Suppressor macrophage (primary cell): ENCODE data around the gene ACTR10.
"Not testable (repeated sequence)": the region's sequence is repeated elsewhere in the genome, so short reads cannot be mapped to it uniquely, and the experiment has no call there.

Experiments used
- DNase-seq, 4 experiments: peaks; one replicate each; pipeline ENCODE4 v3.0.0-alpha.2; 2020 to 2022

The ACTR10 gene

DNA sequence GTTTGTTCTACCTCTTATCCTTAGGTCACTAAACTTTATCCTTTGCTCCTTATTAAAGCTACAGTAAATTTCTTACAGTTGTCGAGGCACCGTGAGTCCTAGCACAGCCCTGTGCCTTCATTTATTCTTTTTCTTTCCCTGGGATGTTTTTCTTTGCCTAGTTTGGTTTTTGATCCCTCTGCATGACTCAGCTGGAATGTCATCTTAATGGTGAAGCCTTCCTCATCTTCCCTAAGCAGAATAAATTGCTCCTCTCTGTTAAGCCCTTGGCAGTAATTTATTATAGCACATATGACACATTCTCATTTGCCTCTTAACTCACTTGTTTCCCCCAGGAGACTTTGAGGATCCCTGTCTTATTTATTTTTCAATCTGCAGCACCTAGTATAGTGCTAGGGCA lies 16.6 kb downstream of the ACTR10 start:
- no peak for DNase-seq

DNA sequence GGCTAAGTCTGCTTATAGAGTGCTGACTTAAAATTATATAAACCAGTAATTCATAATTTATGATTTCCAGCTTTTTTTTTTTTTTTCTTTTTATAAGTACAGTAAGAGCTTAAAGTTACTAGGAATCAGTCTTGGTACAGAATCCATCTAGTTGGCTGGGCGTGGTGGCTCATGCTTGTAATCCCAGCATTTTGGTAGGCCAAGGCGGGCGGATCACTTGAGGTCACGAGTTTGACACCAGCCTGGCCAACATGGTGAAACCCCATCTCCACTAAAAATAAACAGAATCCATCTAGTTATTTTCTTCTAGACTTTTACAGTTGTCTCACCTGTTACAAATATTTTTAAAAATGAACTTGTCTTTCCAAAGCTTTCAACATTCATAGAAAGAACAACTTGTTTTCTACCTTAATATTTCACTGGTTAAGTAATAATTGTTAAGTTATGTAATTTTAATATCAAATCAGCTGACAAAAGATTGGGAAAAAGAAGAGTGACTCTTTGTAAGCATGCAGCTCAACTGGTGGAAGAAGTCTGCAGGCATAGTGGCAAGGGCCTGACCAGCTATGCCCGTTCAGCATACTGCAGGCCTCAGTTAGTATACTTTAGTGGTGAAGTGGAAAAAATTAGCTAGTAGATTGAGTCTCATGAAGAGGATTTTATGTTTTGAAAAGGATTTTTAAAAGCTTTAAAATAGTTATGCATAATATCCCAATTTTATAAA lies 27.3 kb downstream of the ACTR10 start:
- DNase-seq, result no peak

DNA sequence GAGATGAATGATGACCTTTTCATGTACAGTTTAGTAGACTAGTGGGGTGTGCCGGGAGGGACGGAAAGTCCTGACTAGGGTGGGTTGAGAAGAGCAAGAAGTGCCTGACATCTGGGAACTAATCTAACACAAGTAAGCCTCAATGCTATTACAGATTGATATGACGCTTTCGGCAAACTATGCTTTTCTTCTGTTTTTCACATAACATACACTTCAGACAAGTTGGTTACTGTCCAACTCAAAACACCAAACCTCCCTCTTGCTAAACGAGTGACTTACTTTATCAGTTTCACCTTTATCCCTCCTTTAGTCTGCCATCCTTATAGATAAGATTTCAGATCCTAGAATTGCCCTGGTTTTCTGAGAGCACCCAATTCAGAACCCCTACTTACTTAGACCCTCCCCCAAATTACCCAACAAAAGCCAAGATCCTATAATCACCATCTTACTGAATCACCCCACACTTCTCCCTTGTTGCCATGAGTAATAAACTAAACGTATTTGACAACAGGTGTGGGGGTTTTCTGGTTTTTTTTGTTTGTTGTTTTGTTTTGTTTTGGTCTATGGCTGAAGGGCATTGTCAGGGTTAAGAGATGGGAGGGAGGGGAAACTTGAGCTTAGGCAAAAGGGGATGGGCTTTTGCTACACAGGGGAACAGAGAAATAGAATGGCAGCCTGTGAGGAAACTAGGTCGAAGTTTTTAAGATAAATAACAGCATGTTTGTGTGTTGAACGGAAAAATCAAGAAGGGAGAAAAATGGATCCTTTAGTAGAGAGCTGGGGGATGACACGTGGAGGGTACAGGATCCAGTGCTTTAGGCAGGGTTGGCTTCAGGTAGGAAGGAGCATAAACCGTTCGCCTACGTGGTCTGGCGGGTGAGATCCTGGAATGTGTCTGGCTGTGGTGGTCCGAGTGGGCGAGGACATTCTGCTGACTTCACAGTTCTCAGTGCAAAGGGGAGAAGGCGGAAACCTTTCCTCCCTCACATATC lies 38.6 kb downstream of the ACTR10 start:
- peak; percentile 13 to 25 (median 18) for DNase-seq

DNA sequence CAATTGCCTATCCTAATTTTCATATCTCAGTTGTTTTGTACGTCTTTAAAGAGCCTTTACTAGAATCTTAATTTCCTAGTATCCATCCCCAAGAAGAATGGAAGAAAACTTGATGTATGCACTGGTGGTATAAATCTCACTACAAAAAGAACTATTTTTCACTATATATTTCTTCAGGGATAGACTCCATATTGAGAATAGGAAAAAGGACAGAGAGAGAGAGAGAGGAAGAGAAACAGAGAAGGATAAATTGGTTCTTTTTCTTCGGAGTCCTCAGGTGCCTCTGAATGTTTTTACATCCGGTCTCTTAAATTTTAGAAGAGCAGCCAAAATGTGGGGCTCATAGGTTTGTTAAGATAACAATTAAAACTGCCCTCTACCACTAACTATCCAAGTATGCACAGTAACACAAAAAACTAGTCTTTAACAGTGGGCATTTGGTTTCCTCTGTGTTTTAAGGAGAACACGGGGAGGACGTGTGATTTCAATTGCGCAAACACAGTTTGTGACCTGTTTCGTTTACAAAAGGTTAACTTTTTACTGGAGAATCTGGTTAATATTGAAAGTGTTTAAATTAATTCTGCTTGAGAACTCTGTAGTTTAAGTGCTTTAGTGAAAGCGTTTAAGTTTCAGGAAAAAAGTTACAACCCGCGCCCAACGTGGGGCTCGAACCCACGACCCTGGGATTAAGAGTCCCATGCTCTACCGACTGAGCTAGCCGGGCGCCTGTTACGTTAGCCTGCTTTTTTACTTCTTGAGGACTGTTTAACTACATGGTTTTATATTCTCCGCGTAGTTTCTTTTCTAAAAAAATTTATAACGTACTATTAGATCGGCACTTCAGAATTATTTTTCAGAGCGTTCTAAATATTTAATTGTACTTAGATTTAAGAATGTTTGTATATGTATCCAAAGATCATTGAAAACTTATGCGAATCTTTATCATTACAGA lies 39.6 kb downstream of the ACTR10 start:
- DNase-seq, result peak; percentile 78 to 93 (median 84)

DNA sequence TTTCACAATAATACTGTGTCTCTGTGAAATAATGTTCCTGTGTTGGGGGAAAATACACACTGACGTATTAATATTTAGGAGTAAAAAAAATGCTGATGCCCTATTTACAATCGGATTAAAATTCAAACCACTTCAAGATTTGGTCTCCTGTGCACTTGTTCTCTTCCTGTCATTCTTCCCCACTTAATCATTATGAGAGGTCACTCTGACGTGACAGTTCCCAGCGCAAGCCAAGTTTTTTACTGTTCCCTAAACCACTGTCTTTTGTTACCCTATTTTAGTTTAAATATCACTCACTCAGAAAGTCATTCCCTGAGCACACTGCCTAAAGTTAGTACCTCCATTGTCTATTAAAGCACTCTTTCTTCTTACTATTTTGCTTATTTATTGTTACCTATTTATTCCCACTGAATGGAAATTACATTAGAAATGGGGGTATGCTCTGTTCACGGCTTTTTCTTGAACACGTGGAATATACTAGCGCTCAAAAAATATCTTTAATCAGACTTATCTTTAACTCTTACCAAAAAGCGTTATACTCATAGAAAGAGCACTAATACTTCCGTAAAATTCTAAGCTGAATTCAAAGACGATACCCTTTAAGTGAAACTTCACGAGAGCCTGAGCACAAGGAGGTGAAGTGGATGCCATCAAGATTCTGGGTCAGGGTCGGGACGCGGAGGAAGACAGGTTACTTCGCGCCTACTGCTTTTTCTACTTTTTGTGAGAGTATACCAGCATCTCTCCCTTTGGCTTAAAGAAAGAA lies 44.0 kb downstream of the ACTR10 start:
- DNase-seq, result peak; percentile 57 to 71 (median 65)

DNA sequence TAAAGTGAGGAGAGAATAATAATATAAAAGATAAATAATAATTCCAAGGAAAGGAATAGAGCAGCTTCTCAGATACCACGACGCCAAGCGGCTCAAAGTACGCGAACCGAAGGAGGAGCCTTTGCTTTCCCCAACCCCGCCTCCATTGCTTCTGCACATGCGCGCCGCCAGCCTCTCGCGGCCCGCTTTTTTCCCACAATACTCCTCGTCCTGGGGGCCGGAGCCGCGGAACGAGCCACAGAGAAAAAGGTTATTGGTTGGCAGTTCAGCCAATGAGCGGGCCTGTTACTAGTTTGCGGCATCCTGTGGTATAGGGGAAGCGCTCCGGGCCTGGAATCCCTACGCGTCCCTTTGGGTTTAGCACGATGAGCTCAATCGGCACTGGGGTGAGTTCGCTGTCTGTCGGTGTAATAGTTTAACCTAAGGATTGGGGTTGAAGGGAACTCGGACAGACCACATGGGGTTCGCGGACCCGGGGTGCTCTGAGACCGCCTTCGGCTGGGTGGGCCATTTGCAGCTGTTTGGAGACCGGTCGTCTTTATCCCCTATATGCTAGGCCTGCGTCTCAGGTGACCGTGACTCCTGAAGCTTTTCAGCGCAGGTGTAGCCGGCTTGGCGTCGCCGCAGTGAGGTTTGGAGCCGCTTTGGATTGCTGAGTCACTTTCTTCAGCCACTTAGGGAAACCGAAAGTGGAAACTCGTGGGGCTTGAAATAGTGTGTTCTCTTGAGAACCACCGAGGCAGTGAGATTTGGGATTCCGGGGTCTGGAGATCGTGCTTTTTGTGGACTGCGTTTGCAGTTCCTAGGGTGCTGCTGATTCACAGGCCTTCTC lies 44.8 kb downstream of the ACTR10 start, which contains the start of gene PSMA3:
Gene PSMA3, plus strand, starts transcription at position 288 of the 832 bp plus-strand sequence. Its CDS starts 78 bp downstream, at position 366.
- peak; percentile 98 to 99 (median 98) for DNase-seq

DNA sequence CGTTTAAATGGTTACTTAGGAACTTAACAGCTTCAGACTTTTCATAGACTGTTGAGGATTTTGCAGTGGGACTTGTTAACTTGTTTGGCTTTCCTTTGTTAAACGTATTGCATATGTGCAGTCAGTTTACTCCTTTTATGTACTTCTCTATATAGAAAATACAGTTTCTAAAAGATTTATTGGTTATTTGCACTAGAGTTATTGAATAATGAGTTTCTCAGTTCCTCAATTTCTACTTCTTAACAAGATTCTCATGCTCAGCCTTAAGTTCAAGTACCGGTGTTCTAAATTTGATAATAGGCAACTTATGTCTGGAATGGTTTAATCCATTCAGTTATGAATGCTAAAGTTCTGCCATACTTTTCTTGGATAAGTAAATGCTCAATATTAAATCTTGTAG lies 45.6 kb downstream of the ACTR10 start:
- peak in 1 of 4 experiments; percentile 18 for DNase-seq

DNA sequence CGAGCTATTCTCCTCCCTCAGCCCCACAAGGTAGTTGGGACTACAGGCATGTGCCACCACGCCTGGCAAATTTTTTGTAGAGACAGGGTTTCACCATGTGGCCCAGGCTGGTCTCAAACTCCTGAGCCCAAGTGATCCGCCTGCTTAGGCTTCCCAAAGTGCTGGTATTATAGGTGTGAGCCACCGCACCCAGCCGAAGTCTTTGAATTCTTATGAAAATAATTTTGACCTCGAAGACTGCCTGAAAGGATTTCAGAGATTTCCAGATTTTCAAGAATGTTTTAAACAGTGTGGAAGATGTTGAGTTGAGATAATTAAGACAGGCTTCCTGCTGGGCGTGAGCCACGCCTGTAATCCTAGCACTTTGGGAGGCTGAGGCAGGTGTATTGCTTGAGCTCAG lies 49.7 kb downstream of the ACTR10 start:
- no peak for DNase-seq

DNA sequence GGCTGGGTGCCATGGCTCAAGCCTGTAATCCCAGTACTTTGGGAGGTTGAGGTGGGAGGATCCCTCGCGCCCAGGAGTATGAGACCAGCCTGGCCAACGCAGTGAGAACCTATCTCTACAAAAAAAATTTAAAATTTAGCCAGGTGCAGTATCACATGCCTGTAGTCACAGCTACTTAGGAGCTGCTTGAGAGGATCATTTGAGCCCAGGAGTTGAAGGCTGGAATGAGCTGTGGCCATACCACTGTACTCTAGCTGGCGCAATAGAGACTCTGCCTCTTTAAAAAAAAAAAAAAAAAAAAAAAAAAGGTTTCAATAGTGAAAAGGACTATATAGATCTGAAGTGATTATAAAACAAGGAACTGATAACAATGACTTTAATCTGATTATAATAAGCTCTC lies 58.2 kb downstream of the ACTR10 start:
- no peak for DNase-seq

DNA sequence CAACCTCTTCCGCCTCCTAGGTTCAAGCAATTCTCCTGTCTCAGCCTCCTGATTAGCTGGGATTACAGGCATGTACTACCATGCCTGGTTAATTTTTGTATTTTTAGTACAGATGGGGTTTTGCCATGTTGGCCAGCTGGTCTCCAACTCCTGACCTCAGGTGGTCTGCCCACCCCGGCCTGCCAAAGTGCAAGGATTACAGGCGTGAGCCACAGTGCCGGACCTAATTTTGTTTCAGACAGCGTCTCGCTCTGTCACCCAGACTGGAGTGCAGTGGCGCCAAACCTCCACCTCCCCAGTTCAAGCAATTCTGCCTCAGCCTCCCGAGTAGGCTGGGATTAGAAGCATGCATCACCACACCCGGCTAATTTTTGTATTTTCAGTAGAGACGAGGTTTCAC lies 62.1 kb downstream of the ACTR10 start:
- DNase-seq, result not testable (repeated sequence)

DNA sequence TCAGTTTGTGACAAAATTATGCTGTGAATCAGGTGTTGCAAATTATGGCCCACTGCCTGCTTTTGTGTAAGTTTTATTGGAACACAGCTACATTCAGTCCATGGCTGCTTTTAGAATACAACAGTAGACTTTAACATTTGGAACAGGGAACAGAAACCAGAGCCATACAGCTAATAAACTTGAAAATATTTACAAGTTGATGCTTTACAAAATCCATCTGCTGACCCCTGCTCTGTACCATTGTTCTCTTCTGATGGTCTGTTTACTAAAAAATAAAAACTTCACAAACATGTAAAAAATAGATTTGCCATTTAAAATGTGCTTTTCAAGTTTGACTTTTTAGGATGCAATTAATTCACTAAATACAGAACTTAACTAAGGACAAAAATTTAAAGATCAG lies 65.5 kb downstream of the ACTR10 start:
- DNase-seq, result no peak

DNA sequence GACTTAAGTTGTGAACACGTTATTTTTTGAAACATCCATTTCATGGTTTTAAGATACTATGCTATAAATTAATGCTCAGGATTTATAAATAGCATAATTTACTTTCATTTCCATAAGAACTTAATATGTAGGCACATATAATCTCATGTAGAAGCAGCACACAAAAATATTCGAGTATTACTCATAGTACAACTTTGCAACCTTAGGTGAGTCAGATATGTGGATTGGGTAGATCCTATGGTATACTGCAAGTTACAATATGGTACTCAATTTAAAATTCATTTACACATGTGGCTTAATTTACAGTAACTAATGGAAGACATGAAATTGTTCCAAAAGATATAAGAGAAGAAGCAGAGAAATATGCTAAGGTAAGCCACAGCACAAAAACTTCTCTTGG lies 70.7 kb downstream of the ACTR10 start:
- DNase-seq, result no peak

DNA sequence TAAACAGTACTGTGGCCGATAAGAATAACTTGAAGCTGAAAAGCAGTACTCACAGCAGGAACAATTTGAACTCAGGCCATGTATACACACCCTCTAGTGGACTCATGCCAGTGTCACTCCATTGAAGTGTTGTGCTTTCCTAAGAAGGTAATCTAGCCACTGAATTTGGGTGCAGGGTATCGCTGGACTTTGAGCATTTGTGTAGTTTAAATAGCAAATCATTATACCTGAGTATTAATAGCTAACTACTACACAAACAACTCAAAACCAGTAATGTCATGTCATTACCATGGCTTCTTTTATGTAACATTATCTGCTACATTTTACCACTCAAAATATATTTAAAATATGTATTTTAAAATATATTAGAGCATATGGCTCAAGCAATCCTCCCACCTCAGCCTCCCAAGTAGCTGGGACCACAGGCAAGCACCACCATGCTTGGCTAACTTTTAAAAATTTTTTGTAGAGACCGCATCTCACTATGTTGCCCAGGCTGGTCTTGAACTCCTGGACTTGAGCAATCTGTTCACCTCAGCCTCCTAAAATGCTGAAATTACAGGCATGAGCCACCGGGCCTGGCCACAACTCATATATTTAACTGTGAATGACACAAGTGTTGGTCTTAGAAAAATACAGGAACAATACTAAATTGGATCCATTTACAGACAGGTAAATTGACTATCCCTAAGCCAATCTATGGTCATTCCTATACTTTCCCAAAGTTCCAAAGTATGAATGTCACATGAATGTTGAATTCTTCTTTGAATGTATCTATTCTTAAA lies 72.8 kb downstream of the ACTR10 start:
- DNase-seq, result no peak

DNA sequence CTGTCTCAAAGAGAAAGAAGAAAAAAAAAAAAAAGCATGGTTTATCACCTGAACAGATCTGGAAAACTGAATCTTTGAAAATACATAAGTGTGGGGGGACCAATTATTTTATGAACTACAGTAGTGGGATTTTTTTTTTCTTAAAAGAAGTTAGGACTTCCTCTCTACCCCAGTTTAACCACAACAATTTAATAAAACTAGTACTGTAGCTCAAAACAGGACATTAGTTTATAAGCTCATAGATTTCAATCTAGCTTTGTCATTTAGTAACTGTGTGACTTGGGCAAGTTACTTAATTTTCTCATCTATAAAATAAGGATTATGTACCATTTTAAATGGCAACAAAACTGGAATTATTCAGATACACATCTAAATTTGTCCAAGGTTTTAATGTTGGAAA lies 74.9 kb downstream of the ACTR10 start:
- no peak for DNase-seq

DNA sequence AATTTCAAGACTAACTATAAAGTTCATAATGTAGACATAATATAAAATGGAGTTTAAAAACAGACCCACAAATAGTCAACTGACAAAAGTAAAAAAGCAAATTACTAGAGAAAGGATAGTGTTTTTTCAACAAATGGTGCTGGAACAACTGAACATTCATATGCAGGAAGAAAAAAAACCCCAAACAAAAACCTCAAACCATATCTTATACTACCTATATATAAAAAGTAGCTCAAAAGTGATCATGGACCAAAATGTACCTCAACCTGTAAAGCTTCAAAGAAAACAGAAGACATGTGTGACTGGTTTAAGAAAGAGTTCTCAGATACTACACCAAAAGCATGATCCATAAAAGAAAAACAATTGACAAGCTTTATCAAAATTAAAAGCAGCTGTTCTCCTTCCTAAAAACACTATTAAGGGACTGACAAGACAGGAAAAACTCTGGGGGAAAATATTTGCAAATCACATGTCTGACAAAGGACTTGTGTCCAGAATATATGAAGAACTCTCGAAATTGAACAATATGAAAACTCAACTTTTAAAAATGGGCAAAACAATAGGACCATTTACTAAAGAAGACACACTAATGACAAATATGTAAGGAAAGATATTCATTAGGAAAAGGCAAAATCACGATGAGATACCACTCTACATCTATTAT lies 75.7 kb downstream of the ACTR10 start:
- DNase-seq, result no peak

DNA sequence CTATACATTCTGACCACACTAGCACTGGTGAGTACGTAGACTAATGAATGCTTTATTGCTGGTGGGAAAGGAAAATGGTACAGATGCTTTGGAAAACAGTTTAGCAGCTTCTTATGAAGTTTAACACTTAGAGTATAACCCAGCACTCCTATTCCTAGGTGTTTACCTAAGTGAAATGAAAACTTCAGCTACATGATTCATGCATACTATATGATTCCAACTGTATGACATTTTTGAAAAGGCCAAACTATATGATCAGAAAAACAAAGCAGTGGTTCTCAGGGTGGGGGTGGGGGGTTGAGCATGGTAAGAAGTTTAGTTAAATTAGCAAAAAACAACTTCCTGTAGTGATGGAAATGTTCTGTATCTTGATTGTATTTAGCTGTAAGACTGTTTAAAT lies 76.3 kb downstream of the ACTR10 start:
- DNase-seq, result no peak

DNA sequence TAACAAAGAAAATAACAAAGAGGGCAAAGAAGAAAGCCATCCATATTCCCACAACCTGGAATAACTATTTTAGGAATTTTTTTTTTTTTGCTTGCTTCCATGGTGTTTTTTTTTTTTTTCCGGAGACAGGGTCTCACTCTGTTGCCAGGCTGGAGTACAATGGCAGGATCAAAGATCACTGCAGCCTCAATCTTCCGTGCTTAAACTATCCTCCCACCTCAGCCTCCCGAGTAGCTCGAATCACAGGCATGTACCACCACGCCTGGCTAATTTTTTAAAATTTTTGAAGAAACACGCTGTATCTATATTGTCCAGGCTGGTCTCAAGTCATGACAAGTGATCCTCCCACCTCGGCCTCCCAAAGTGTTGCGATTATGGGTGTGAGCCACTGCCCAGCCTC lies 78.2 kb downstream of the ACTR10 start:
- no peak for DNase-seq

DNA sequence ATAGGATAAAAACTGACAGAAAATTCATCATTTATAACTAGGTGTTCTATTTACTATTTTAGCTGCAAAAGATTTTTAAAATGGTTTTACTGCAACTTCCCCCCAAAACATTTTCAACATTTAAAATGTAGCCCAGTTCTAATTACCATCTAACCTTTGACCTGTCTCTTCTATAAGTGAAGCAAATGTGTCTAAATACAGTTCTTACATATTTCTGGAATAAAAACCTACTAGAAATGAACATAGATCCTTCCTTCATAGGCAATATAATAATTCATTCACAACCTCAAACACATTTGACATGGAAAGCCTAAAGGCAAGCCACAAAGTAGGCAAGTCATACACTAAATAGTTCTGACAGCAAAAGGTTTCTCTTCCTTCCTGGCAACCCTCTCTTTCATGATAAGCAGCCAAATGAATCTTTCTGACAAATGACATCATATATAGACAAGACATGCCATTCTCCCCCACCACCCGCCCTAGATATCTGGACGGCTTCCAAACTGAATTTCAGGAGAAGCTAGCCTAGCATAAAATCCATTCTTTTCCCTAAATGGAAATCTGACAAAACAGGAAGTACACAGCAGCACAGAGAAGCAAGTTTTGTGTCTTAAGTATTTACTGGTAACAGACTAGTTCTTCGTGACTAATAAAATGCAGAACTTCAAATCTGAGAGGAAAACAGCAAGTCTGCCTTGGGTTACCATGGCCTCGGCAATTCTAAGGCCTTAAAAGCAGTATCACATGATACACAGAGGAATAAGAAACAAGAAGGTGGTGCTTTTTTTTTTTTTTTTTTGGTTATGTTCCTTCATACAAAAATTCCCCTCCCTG lies 81.2 kb downstream of the ACTR10 start:
- peak; percentile 88 to 98 (median 94) for DNase-seq
